ENCODE measurements around the gene TBC1D23. TPM values are rescaled to one million over a fixed set of nuclear protein-coding genes. Genes with fewer than 3 reads are reported as not detected.

The TBC1D23 gene
- total and polyA plus RNA-seq, 12 donors = 19.8 to 117 (median 57.3) TPM

- DNase-seq = no peak
Measured at GRCh38 chr3:100216713-100217112, 44.1 kb upstream of the TBC1D23 start.

GRCh38 chr3:100221159-100221558 is 39.6 kb upstream of the TBC1D23 start:
- no peak overlapping the region for H3K4me3 ChIP-seq
- H3K9me3 ChIP-seq (replicated peaks in 1 of 3) = no peaks in the 10 kb centered on the region
- intact Hi-C loops (cut with DNase I) = no loop called here
- no peaks in the 10 kb centered on the region for H3K36me3 ChIP-seq (replicated peaks in 1 of 2)
- H3K4me1 ChIP-seq (replicated peaks in 1 of 2) = no peaks in the 10 kb centered on the region
- H3K27ac ChIP-seq = no peak overlapping the region
- H3K27me3 ChIP-seq = no peaks in the 10 kb centered on the region
- WGBS, 4 donors = 92 to 100% (median 100%) methylated on average over 1 of the region's 1 CpG
- TF ChIP-seq POLR2A (IDR thresholded peaks at IDR 0.05) (no peak), CTCF (IDR thresholded peaks at IDR 0.05) (no peak)
- no peak for DNase-seq

More at GRCh38 chr3:100216713-100217112, 44.1 kb upstream of the TBC1D23 start:
- H3K27me3 ChIP-seq = no peaks in the 10 kb centered on the region
- H3K4me1 ChIP-seq (replicated peaks in 1 of 2) = no peaks in the 10 kb centered on the region
- no peak overlapping the region for H3K27ac ChIP-seq
- intact Hi-C loops (cut with DNase I) = no loop called here
- TF ChIP-seq CTCF (IDR thresholded peaks at IDR 0.05) = no peak
- TF ChIP-seq POLR2A (IDR thresholded peaks at IDR 0.05) = no peak
- H3K4me3 ChIP-seq = no peak overlapping the region
- WGBS, 4 donors = 87 to 94% (median 88%) methylated on average over 1 of the region's 1 CpG
- H3K36me3 ChIP-seq (replicated peaks in 1 of 2) = no peaks in the 10 kb centered on the region
- H3K9me3 ChIP-seq (replicated peaks in 1 of 3) = no peaks in the 10 kb centered on the region

- Histone ChIP-seq H3K36me3 (replicated peaks in 1 of 2) (no peaks in the 10 kb centered on the region), H3K9me3 (replicated peaks in 1 of 3) (no peaks in the 10 kb centered on the region), H3K27me3 (no peaks in the 10 kb centered on the region), H3K4me3 (no peak overlapping the region), H3K27ac (no peak overlapping the region), H3K4me1 (replicated peaks in 1 of 2) (no peaks in the 10 kb centered on the region)
- DNase-seq = no peak
- TF ChIP-seq POLR2A (IDR thresholded peaks at IDR 0.05) (no peak), CTCF (IDR thresholded peaks at IDR 0.05) (no peak)
- intact Hi-C loops (cut with DNase I) = no loop called here
- WGBS, 4 donors = 93 to 97% (median 94%) methylated on average over 26 of the region's 26 CpGs
Measured at GRCh38 chr3:100225193-100225592, 35.6 kb upstream of the TBC1D23 start.

GRCh38 chr3:100225883-100226282 is 34.9 kb upstream of the TBC1D23 start:
- no peak for DNase-seq
- 91 to 95% (median 92%) methylated on average over 8 of the region's 8 CpGs for WGBS, 4 donors
- Histone ChIP-seq H3K27me3 (no peaks in the 10 kb centered on the region), H3K4me3 (no peak overlapping the region), H3K4me1 (replicated peaks in 1 of 2) (no peaks in the 10 kb centered on the region), H3K9me3 (replicated peaks in 1 of 3) (no peaks in the 10 kb centered on the region), H3K36me3 (replicated peaks in 1 of 2) (no peaks in the 10 kb centered on the region), H3K27ac (no peak overlapping the region)
- TF ChIP-seq CTCF (IDR thresholded peaks at IDR 0.05) = no peak
- no peak for TF ChIP-seq POLR2A (IDR thresholded peaks at IDR 0.05)
- intact Hi-C loops (cut with DNase I) = no loop called here
